CD4-positive, alpha-beta T cell treated with Interferon gamma for 1 hour (primary cell): Measurements from ENCODE around the gene MRNIP.

Experiments
- DNase-seq: peaks from one replicate; pipeline ENCODE4 v3.0.0-alpha.2; 2020

The MRNIP gene

GRCh38 chr5:179870952-179871351, 12.3 kb upstream of the MRNIP start:
- DNase-seq, result no peak

- DNase-seq, result no peak
Measured at GRCh38 chr5:179870403-179870903, 11.8 kb upstream of the MRNIP start.

- no peak for DNase-seq
Measured at GRCh38 chr5:179869641-179870402, 11.2 kb upstream of the MRNIP start.

- no peak for DNase-seq
Measured at GRCh38 chr5:179869101-179869500, 10.5 kb upstream of the MRNIP start.

- no peak for DNase-seq
Measured at GRCh38 chr5:179868541-179868940, 9.9 kb upstream of the MRNIP start.

- DNase-seq, result no peak
Measured at GRCh38 chr5:179867476-179867875, 8.9 kb upstream of the MRNIP start.

GRCh38 chr5:179867079-179867465, 8.5 kb upstream of the MRNIP start:
- DNase-seq, result no peak

GRCh38 chr5:179866241-179867078, 7.8 kb upstream of the MRNIP start:
- no peak for DNase-seq

GRCh38 chr5:179865491-179866240, 7.0 kb upstream of the MRNIP start:
- no peak for DNase-seq

- no peak for DNase-seq
Measured at GRCh38 chr5:179864686-179865085, 6.1 kb upstream of the MRNIP start.

GRCh38 chr5:179863449-179864085, 5.0 kb upstream of the MRNIP start:
- no peak for DNase-seq

GRCh38 chr5:179862891-179863290, 4.3 kb upstream of the MRNIP start:
- DNase-seq, result no peak

- DNase-seq, result no peak
Measured at GRCh38 chr5:179862296-179862695, 3.7 kb upstream of the MRNIP start.

- DNase-seq, result no peak
Measured at GRCh38 chr5:179860301-179860700, 1.7 kb upstream of the MRNIP start.

- DNase-seq, result peak; percentile 31
Measured at GRCh38 chr5:179858241-179858585, 404 bp downstream of the MRNIP start.

GRCh38 chr5:179854356-179854755, 4.3 kb downstream of the MRNIP start:
- no peak for DNase-seq

- DNase-seq, result no peak
Measured at GRCh38 chr5:179852993-179853547, 5.5 kb downstream of the MRNIP start.

GRCh38 chr5:179841621-179842020, 17.0 kb downstream of the MRNIP start:
- DNase-seq, result no peak

- DNase-seq, result no peak
Measured at GRCh38 chr5:179840766-179841165, 17.9 kb downstream of the MRNIP start.

GRCh38 chr5:179840321-179840720, 18.3 kb downstream of the MRNIP start:
- DNase-seq, result no peak

- DNase-seq, result no peak
Measured at GRCh38 chr5:179839328-179840256, 19.0 kb downstream of the MRNIP start.
